Iris pigment epithelial cell (primary cell): ENCODE results near the gene MC4R.
"Not testable (repeated sequence)": the region's sequence is repeated elsewhere in the genome, so short reads cannot be mapped to it uniquely, and the experiment has no call there.

Source experiments
- DNase-seq: peaks from one replicate; pipeline ENCODE4 v3.0.0-alpha.2; 2011; ENCODE audit warnings: low read depth

Gene MC4R

DNA sequence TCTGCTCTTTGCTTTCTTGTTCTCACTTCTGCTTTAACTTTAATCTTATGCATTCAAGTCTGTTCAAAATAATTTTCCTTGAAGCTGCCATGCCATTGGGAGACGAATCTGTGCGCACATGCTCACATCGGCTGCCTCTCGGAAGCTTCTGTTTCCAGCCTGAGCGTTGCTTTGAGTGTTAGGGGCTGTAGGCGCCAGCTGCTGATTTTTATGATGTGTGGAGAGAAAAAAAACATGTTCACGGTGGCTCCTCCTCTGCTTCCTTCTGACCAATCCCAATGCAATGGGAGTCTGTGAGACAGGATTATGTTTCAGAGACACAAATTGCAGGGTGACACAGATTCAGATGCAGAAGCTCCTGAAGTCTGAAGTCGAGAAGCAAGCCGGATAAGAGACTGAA is at the start of gene MC4R:
TSS of gene MC4R (minus strand) at position 180 of the 400 bp plus-strand sequence. CDS start 426 bp downstream, outside the sequence.
- DNase-seq, result peak; percentile 78

- not testable (repeated sequence) for DNase-seq
These were observed 49.7 kb upstream of the MC4R start for GRCh38 chr18:60422306-60422705.

- DNase-seq, result no peak
These were observed 49.0 kb upstream of the MC4R start for GRCh38 chr18:60421356-60422118.

- no peak for DNase-seq
These were observed 45.4 kb upstream of the MC4R start for GRCh38 chr18:60417946-60418345.

GRCh38 chr18:60413944-60414547 is 41.5 kb upstream of the MC4R start:
- DNase-seq, result peak; percentile 15

GRCh38 chr18:60411715-60412114 is 39.1 kb upstream of the MC4R start:
- no peak for DNase-seq

DNA sequence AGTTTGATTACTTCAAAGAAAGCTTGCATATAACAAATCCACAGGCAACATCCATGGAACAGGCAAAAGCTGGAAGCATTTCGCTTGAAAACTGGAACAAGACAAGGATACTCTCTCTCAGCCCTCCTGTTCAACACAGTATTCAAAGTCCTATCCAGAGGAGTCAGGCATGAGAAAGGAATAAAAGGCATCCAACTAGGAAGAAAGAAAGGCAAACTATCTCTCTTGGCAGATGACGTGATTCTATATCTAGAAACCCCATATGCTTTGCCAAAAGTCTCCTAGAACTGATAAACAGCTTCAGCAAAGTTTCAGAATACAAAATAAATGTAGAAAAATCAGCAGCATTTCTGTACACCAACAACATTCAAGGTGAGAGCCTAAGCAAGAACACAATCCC is 34.1 kb upstream of the MC4R start:
- DNase-seq, result no peak

- no peak for DNase-seq
These were observed 32.0 kb upstream of the MC4R start for GRCh38 chr18:60404486-60405085.

GRCh38 chr18:60401346-60401745 is 28.8 kb upstream of the MC4R start:
- DNase-seq, result no peak

GRCh38 chr18:60391571-60392226 is 19.1 kb upstream of the MC4R start:
- peak; percentile 7 for DNase-seq

GRCh38 chr18:60389314-60389713 is 16.7 kb upstream of the MC4R start:
- no peak for DNase-seq

- DNase-seq, result no peak
These were observed 13.1 kb upstream of the MC4R start for GRCh38 chr18:60385693-60386092.

GRCh38 chr18:60383893-60384292 is 11.3 kb upstream of the MC4R start:
- DNase-seq, result no peak

GRCh38 chr18:60377778-60378469 is 5.3 kb upstream of the MC4R start:
- peak; percentile 35 for DNase-seq

GRCh38 chr18:60372132-60372531 is 443 bp downstream of the MC4R start:
- no peak for DNase-seq

DNA sequence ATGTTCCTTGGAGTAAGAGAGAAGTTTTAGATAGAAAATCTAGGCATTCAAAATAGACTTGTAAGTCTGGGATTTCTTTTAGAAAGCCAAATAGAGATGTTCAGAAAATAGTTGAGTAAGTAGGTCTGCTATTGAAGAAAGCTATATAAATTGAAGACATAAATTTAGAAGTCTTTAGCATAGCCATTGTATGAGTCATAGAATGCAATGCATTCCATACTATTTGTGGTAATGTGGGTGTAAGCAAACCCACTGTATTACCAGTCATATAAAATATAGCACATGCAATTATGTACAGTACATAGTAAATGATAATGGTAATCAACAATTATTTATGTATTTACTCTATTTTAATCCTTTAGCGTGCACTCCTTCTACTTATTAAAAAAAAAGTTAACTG is 14.1 kb downstream of the MC4R start:
- DNase-seq, result peak; percentile 46

DNA sequence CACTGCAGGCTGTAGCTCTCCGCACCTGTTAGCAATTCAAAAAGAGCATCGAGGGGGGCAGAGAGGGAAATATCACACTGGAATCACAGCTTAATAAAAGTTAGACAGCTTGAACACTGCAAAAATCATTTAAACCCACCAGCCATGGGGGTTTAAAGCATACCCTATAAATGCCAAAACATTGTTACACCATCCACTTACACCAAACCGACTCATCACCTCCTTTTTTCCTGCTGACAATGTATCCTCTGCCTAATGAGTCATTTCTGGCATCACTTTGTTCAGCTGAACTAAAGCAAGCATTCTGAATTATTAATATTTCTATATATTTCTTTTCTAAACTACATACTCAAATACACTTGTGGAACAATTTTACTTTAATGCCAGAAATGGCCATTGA is 21.6 kb downstream of the MC4R start:
- DNase-seq, result peak; percentile 4

DNA sequence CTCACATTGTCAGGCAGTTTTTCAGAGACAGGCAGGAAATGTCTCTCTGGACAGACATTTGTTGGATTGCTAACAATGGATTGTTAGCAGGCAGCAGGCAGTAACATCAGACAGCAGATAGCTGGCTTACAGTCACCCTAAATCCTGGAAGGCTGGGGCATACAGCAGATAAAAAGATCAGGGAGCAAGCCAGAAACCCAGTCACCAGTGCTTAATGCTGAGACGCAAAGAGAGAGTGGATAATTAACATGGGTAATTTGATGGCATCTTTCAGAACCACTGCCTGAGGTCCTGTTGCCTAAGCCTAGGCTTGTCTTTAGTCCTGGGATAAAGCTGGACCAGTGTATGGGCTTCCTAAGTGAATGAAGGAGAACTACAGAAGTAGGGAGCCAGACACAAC is 22.4 kb downstream of the MC4R start:
- no peak for DNase-seq

DNA sequence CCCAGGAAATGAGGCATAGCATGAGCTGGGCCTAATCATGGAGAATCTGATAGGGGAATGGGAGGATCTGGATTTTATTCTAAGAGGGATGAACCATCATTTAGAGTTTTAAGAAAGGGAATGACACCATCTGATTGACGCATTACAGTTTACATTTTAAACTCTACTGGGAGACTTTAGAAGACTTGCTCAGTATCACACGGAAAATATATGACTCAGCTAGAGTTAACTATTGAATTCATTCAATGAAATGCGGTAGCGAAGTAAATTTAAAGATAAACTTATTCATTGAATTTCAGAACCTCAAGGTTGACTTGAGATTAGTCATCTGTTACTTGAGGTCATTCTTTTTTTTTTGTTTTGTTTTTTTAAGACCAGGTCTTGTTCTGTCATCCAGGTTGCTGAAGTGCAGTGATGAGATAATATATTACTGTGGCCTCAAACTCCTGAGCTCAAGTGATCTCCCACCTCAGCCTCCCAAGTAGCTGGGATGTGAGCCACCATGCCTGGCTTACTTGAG is 25.0 kb downstream of the MC4R start:
- peak; percentile 1 for DNase-seq

DNA sequence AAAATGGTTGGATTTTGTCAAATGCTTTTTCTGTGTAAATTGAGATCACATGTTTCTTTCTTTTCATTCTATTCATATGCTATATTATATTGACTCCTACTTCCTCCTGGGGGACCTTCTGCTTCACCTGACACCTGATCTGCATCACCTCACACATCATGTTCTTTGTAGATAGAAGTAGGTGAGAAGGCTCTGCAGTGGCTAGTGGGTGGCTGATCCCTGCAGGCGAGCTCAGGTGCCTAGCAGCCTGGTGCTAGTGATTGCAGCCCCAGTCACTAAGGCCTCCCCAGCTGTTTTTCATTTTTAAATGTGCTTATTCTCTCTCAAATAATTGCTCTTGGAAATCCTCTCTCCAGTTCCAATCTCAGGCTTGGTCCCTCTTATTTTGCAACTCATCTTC is 33.6 kb downstream of the MC4R start:
- DNase-seq, result no peak

DNA sequence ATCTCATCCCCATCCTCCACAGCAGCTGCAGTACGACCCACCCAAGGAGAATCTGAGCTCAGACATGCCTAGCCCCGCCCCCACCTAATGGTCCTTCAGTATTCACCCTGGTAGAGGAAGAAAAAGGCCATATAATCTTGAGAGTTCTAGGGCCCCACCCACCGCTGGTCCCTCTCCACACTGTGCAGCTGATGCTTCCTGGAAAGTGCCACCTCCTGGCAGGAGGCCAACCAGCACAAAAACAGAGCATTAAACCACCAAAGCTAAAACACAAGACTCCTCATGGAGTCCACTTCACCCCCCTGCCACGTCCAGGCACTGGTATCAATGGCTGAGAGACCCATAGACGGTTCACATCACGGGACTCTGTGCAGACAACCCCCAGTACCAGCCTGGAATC is 40.7 kb downstream of the MC4R start:
- DNase-seq, result no peak

GRCh38 chr18:60329131-60329530 is 43.4 kb downstream of the MC4R start:
- DNase-seq, result no peak
